Measurements from ENCODE around the gene PABPN1. TPM values are rescaled to one million over a fixed set of nuclear protein-coding genes. Genes with fewer than 3 reads are reported as not detected.

PABPN1 gene
- total and polyA plus RNA-seq, 2 of the 13 experiments (the other 11 are each of a cell fraction or from before 2014, with no cell fraction given) = 233 to 524 TPM

DNA sequence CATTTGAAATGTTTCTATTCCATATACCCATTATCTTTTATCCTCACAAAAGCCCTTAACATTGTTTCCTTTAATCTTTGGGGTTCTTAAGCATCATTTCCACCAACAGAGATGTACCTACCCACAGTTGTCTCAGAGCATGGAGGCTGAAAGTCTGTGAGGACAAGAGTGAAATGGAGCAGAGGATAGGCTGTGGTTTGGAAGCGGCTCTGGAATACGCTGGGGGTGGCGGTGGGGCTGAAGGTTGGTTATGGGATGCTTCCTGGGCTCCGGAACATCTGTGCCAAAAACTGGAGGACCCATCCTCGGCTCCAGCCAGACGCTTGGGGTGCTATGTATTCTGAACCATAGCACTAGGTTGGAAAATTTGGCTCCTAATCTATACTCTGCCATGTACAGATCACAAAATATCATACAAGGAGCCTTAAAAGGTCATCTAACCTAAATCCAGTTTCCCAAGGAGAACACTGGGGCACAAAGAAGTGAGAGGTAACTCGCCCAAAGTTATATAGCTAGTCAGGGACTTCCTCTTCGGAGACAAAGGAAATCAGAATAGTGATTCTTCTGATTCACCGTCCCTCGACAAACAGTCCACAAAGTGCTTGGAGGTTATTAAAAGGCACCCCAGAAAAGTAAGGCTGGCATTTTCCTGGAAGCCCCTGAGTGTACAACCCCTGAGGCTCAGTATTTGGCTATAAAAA lies 21.1 kb upstream of the PABPN1 start (continued):
- TF ChIP-seq, protein P1, sequence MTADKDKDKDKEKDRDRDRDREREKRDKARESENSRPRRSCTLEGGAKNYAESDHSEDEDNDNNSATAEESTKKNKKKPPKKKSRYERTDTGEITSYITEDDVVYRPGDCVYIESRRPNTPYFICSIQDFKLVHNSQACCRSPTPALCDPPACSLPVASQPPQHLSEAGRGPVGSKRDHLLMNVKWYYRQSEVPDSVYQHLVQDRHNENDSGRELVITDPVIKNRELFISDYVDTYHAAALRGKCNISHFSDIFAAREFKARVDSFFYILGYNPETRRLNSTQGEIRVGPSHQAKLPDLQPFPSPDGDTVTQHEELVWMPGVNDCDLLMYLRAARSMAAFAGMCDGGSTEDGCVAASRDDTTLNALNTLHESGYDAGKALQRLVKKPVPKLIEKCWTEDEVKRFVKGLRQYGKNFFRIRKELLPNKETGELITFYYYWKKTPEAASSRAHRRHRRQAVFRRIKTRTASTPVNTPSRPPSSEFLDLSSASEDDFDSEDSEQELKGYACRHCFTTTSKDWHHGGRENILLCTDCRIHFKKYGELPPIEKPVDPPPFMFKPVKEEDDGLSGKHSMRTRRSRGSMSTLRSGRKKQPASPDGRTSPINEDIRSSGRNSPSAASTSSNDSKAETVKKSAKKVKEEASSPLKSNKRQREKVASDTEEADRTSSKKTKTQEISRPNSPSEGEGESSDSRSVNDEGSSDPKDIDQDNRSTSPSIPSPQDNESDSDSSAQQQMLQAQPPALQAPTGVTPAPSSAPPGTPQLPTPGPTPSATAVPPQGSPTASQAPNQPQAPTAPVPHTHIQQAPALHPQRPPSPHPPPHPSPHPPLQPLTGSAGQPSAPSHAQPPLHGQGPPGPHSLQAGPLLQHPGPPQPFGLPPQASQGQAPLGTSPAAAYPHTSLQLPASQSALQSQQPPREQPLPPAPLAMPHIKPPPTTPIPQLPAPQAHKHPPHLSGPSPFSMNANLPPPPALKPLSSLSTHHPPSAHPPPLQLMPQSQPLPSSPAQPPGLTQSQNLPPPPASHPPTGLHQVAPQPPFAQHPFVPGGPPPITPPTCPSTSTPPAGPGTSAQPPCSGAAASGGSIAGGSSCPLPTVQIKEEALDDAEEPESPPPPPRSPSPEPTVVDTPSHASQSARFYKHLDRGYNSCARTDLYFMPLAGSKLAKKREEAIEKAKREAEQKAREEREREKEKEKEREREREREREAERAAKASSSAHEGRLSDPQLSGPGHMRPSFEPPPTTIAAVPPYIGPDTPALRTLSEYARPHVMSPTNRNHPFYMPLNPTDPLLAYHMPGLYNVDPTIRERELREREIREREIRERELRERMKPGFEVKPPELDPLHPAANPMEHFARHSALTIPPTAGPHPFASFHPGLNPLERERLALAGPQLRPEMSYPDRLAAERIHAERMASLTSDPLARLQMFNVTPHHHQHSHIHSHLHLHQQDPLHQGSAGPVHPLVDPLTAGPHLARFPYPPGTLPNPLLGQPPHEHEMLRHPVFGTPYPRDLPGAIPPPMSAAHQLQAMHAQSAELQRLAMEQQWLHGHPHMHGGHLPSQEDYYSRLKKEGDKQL (CRISPR knock-in tag; IDR thresholded peaks at IDR 0.05; ENCODE audit: low read depth) = no peak
- no peak for TF ChIP-seq ESRRA (CRISPR knock-in tag; IDR thresholded peaks at IDR 0.05; ENCODE audit: low read depth)
- TF ChIP-seq NFE2L1 (CRISPR knock-in tag; IDR thresholded peaks at IDR 0.05; ENCODE audit: borderline replicate concordance) = no peak
- TF ChIP-seq ZNF543 (CRISPR knock-in tag; IDR thresholded peaks at IDR 0.05) = no peak
- no peak for TF ChIP-seq BHLHE40 (IDR thresholded peaks at IDR 0.05; ENCODE audit: low read length)
- no peak for TF ChIP-seq ZNF354B (CRISPR knock-in tag; IDR thresholded peaks at IDR 0.05)
- no peak for TF ChIP-seq NR3C1 (CRISPR knock-in tag; IDR thresholded peaks at IDR 0.05)
- TF ChIP-seq ZBTB21 (CRISPR knock-in tag; IDR thresholded peaks at IDR 0.05) = no peak
- no peak; the same call in 1 of the 2 replicates for TF ChIP-seq GABPB1 (CRISPR knock-in tag; IDR thresholded peaks at IDR 0.05)
- TF ChIP-seq KLF15 (CRISPR knock-in tag; IDR thresholded peaks at IDR 0.05; ENCODE audit: borderline replicate concordance) = no peak
- TF ChIP-seq, protein P2, sequence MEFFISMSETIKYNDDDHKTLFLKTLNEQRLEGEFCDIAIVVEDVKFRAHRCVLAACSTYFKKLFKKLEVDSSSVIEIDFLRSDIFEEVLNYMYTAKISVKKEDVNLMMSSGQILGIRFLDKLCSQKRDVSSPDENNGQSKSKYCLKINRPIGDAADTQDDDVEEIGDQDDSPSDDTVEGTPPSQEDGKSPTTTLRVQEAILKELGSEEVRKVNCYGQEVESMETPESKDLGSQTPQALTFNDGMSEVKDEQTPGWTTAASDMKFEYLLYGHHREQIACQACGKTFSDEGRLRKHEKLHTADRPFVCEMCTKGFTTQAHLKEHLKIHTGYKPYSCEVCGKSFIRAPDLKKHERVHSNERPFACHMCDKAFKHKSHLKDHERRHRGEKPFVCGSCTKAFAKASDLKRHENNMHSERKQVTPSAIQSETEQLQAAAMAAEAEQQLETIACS (CRISPR knock-in tag; IDR thresholded peaks at IDR 0.05) = 0 out of 2 replicates have a peak, but pooled peaks have one; percentile 22
- no peak for TF ChIP-seq HDAC6 (IDR thresholded peaks at IDR 0.05; ENCODE audit: low read depth, low read length)
- no peak for TF ChIP-seq ZBTB20 (CRISPR knock-in tag; IDR thresholded peaks at IDR 0.05; ENCODE audit: borderline replicate concordance, low read depth)
- no peak for TF ChIP-seq ZNF296 (CRISPR knock-in tag; conservative IDR thresholded peaks at IDR 0.05)
- TF ChIP-seq ZFP90 (CRISPR knock-in tag; IDR thresholded peaks at IDR 0.05; ENCODE audit: borderline replicate concordance) = peak; percentile 60; the same call in 1 of the 2 replicates
- TF ChIP-seq HHEX (CRISPR knock-in tag; IDR thresholded peaks at IDR 0.05) = no peak
- TF ChIP-seq TMF1 (CRISPR knock-in tag; IDR thresholded peaks at IDR 0.05; ENCODE audit: low read depth) = no peak
- no peak for TF ChIP-seq ZNF160 (CRISPR knock-in tag; IDR thresholded peaks at IDR 0.05)
- TF ChIP-seq EP300 (IDR thresholded peaks at IDR 0.05; ENCODE audit: low read depth in 2 of 2, low read length in 2 of 2) = no peak
- TF ChIP-seq EP300 (CRISPR knock-in tag; IDR thresholded peaks at IDR 0.05; ENCODE audit: borderline replicate concordance) = no peak
- TF ChIP-seq SALL1 (CRISPR knock-in tag; IDR thresholded peaks at IDR 0.05) = no peak
- no peak for TF ChIP-seq ZNF292 (CRISPR knock-in tag; IDR thresholded peaks at IDR 0.05; ENCODE audit: borderline replicate concordance, low read depth)
- 0 out of 2 replicates have a peak, but pooled peaks have one; percentile 12 for TF ChIP-seq ZNF136 (CRISPR knock-in tag; IDR thresholded peaks at IDR 0.05; ENCODE audit: low read depth)
- TF ChIP-seq JUNB (CRISPR knock-in tag; IDR thresholded peaks at IDR 0.05; ENCODE audit: borderline replicate concordance) = no peak
- TF ChIP-seq ZNF441 (CRISPR knock-in tag; IDR thresholded peaks at IDR 0.05; ENCODE audit: borderline replicate concordance) = no peak
- no peak; the same call in 1 of the 2 replicates for TF ChIP-seq RCOR2 (CRISPR knock-in tag; IDR thresholded peaks at IDR 0.05)
